GOT3 (cell line): ENCODE measurements around the gene SNTN.
"Not testable (repeated sequence)": the region's sequence is repeated elsewhere in the genome, so short reads cannot be mapped to it uniquely, and the experiment has no call there.

ENCODE experiments used
- DNase-seq: peaks from one replicate; lab custom pipeline; 2025; ENCODE audit warnings: mixed read lengths; lab: John Stamatoyannopoulos, UW

The SNTN gene

GRCh38 chr3:63652066-63652725 lies at the start of gene SNTN:
Gene SNTN, plus strand, starts transcription at chr3:63652675. Its CDS starts 13 bp downstream, at chr3:63652688.
- no peak for DNase-seq

- no peak for DNase-seq
Observed at GRCh38 chr3:63607716-63608115, 44.8 kb upstream of the SNTN start.

DNA sequence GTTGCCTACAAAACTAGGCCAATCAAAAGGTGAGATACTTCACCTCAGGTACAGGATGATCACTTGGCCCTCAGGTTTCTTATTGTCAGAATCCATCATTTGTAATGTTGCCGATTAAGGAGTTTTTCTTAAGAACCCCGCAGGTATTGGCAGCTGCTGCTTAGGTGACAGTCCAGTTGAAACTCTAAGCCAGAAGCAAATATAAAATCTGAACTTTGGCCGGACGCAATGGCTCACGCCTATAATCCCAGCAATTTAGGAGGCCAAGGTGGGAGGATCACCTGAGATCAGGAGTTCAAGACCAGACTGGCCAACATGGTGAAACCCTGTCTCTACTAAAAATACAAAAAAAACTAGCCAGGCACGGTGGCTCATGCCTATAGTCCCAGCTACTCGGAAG lies 43.1 kb upstream of the SNTN start:
- no peak for DNase-seq

DNA sequence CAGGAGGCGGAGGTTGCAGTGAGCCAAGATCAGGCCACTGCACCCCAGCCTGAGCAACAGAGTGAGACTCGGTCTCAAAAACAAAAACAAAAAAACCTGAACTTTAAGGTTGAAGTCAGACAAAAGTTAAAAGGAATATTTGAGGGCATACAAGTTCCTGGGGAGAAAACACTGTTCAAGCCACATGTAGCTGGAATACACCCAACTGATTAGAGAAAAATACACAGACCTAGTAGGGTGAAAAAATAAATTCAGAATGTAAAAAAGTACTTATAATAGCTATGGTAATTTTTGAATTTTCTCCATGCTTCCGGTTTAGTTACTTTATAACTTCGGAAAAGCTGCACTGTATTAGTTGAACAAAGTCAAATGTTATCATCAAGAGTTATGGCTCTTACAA lies 42.6 kb upstream of the SNTN start:
- no peak for DNase-seq

- no peak for DNase-seq
Observed at GRCh38 chr3:63611382-63611781, 41.1 kb upstream of the SNTN start.

GRCh38 chr3:63613561-63613960 lies 38.9 kb upstream of the SNTN start:
- no peak for DNase-seq

GRCh38 chr3:63617391-63617790 lies 35.1 kb upstream of the SNTN start:
- no peak for DNase-seq

DNA sequence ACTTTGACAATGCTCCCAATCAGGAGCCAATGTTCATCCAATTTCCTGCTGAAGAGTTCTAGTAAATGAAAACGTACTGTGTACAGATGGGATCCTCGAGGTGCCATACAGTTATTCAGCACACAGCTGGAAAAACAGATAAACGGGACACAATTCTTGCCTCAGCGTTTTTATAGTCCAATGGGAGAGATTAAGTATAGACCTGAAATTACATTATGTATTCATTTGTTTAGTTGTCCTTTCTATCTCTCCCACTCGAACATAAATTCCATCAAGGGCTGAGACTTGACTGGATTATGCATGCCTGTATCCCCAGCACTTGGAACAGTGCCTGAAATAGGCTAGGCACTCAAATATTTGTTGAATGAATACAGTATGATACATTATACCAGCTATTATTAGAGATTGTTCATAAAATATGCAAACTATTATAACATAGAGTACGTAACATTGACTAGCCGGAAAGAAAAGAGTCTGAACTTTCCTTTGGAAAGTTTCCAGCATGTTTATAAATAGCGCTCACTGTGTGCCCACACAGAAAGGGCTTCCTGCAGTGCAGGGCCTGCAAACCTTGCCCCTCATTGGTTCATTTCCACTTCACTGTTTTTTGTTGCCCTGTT lies 27.4 kb upstream of the SNTN start:
- DNase-seq = no peak

DNA sequence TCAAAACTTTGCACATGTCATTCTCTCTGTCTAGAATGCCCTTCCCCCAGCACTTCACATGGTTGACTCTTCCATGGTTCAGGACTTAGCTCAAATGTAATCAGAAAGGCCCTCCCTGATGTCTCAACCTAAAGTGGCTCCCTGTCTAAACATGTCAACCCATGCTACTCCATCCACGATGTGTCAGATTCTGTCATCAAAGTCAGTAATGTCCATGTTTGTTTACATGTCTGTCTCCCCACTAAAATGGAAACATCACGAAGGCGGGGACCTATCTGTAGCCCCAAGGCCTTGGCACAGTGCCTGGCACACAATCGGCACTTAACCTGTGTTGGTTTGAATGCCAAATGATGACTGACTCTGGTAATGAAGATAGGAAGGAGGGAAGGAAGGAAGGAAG lies 20.8 kb upstream of the SNTN start:
- no peak for DNase-seq

DNA sequence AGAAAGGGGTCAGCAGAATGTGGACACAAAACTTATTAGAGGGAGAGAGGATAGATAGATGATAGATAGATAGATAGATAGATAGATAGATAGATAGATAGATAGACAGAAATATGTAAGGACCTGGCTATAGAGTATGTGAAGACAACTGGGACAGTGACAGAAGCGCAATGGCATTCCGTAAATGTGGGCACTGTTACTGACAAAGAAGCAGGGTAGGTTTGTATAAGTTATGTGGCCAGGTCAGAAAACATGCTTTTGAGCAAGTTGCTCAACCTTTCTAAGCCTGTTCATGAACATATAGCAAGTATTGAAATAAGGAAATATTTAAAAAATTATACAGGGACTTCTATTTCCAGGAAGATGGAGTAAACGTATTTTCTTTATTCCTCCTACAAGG lies 17.3 kb upstream of the SNTN start:
- DNase-seq = no peak

DNA sequence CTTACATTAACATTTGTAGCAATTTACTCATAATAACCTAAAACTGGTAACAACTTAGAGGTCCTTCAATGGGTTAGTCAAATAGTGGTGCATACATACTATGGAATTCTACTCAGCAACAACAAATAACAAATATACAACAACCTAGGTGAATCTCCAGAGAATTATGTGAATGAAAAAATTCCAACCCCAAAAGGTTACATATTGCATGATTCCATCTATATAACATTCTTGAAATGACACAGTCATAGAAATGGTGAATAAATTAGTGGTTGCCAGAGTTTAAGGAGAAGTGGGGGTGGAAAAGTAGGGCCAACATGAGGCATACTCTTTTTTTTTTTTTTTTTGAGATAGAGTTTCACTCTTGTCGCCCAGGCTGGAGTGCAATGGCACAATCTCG lies 12.7 kb upstream of the SNTN start:
- DNase-seq = no peak

DNA sequence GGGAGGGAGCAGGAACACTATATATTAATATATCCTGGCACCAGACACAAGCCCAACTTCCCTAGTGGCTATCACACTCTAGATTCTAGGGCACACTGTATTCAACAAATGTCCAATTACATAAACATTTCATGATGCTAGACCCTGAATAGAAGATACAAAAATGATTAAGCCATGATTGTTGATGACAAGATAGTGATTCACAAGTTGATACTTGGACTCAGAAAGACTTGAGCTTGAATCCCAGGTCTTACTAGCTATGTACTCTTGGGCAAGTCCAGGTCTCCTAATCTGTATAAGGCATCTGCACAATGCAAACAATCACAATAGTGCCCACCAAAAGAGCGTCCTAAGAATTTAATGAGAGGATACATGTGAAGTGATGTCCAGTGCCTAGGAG lies 10.0 kb upstream of the SNTN start:
- DNase-seq = no peak

DNA sequence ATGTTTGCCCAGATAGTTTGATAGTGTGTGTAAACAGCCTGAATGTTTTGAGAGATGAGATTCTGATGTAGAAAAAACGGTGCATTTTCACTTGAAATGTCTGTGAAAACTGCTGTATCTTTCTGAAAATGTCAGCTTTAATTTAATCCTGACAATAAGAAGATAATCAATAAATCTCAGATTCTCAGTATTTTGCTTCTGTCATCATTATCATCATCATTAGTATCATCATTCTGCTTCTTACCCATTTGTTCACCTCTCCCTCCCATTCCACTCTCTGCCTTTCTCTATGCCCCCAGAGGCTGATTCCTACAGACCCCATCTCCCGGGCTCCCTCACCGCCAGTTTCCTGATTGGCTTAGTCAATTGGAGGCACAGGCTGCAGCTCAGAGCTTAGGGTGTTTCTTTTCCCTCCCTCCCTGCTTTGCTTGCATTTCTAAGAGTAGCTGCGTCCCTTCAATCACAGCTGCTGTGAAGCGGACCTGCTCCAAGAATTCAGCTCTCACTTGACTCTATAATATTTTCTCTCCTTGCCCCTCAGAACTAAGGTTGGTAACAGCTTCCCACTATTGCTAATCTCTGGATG lies 8.2 kb upstream of the SNTN start:
- DNase-seq = no peak

DNA sequence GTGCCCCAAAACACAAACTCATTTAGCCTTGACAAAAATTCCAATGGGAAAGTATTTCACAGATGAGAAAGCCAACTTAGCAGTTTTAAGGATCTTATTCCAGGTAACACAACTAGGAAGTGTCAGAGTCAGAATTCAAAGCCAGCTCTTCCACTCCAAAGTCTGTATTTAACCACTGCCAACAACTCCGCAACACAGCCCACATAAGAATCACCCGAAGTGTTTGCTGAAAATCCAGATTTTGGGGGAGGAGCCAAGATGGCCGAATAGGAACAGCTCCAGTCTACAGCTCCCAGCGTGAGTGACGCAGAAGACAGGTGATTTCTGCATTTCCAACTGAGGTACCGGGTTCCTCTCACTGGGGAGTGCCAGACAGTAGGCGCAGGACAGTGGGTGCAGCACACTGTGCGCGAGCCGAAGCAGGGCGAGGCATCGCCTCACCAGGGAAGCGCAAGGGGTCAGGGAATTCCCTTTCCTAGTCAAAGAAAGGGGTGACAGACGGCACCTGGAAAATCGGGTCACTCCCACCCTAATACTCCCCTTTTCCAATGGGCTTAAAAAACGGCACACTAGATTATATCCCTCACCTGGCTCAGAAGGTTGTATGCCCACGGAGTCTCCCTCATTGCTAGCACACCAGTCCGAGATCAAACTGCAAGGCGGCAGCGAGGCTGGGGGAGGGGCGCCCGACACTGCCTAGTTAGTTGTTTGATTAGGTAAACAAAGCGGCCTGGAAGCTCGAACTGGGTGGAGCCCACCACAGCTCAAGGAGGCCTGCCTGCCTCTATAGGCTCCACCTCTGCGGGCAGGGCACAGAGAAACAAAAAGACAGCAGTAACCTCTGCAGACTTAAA lies 7.3 kb upstream of the SNTN start:
- not testable (repeated sequence) for DNase-seq

DNA sequence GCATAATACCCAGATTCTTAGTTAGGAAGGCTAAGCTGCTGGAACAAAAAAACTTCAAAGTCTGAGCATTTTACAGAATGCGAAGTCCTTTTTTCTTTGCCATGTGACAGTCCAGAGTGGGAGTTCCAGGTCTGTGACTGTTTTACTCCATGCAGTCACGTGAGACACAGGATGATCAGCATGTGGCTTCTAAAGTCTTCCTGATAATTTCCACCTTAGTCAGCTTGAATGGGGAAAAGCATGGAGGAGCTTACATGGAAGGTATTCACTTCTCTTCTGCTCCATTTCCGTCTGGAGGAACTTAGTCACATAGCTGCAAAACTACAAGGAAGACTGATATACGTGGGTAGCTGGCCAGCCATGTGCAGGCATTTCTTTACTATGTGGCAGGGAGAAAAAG lies 1.7 kb downstream of the SNTN start:
- DNase-seq = no peak

- no peak for DNase-seq
Observed at GRCh38 chr3:63654931-63655330, 2.5 kb downstream of the SNTN start.

DNA sequence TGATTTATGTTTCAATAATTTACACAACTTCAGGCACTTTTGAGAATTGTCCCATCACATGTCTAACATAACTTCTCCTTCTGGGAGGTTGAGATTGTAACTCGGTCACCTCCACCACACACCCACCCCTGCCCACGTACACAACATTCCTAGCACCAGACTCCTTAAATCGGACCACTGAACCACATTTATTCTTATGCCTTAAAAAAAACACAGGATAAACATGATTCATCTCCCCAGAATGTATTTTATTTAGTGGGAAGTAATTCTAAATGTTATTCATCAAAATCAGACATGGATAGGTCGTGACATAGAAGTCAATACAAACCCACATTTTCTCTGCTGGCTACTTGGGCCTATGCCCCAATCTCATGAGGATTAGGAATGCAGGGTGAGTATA lies 3.0 kb downstream of the SNTN start:
- no peak for DNase-seq

- no peak for DNase-seq
Observed at GRCh38 chr3:63656786-63657185, 4.3 kb downstream of the SNTN start.

DNA sequence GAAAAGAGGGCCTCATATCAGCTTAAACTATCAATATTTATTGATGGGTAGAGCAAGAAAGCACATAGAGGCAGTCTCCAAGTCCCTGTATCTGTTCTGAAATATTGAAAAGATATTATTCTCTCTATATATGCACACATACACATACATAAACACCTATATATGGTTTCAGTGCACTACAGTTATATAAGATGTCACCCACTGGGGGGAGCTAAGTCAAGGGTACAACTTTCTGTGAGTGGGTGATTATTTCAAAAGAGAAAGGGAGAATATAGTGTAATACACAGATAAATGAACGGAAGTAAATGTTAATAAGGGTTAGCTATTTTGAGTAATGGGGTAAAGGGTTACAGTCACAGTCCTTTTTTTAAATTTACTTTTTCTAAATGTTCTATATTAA lies 8.8 kb downstream of the SNTN start:
- DNase-seq = no peak

GRCh38 chr3:63662011-63662410 lies 9.5 kb downstream of the SNTN start:
- DNase-seq = no peak

- DNase-seq = no peak
Observed at GRCh38 chr3:63662500-63662899, 10.0 kb downstream of the SNTN start.

DNA sequence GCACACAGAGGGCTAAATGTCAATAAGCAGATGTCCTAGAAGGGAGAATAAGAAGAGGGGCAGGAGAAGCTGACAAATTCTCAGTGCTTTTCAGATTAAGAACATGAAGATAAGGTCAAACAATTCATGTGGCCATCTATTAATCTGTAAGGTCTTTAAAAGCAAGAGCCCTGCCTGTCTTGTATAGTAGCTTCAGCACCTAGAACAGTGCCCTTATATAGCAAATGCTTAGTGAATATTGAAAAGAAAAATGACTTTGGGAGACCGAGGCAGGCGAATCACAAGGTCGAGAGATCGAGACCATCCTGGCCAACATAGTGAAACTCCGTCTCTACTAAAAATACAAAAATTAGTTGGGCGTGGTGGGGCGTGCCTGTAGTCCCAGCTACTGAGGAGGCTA lies 18.1 kb downstream of the SNTN start:
- no peak for DNase-seq

- DNase-seq = no peak
Observed at GRCh38 chr3:63673111-63673510, 20.6 kb downstream of the SNTN start.
